Gastroesophageal sphincter (tissue), 3 donors: ENCODE results near the gene ACRBP.

Experiments
- POLR2A ChIP-seq, 2 donors: fragments of 450-650 bp; IDR thresholded peaks; one replicate each; pipeline ENCODE4 v1.6.1; 2017; ENCODE audit warnings: antibody characterized with exemption in 2 of 2, mild to moderate bottlenecking in 2 of 2, moderate library complexity in 1 of 2
- POLR2AphosphoS5 ChIP-seq: sonication (generic); formaldehyde crosslinking; IDR thresholded peaks from one replicate; pipeline ENCODE4 v1.6.1; 2017; ENCODE audit warnings: antibody characterized with exemption
- TF ChIP-seq, protein P1 (sequence below), 4 experiments: fragments of 200-600 bp in 2 of 4; fragments of 450-650 bp in 2 of 4; sonication (generic) in 1 of 4; IDR thresholded peaks; one replicate each; pipeline ENCODE4 v1.5.1; 2017 to 2019; ENCODE audit warnings: antibody characterized with exemption in 4 of 4, mild to moderate bottlenecking in 2 of 4, moderate library complexity in 2 of 4

DNA sequence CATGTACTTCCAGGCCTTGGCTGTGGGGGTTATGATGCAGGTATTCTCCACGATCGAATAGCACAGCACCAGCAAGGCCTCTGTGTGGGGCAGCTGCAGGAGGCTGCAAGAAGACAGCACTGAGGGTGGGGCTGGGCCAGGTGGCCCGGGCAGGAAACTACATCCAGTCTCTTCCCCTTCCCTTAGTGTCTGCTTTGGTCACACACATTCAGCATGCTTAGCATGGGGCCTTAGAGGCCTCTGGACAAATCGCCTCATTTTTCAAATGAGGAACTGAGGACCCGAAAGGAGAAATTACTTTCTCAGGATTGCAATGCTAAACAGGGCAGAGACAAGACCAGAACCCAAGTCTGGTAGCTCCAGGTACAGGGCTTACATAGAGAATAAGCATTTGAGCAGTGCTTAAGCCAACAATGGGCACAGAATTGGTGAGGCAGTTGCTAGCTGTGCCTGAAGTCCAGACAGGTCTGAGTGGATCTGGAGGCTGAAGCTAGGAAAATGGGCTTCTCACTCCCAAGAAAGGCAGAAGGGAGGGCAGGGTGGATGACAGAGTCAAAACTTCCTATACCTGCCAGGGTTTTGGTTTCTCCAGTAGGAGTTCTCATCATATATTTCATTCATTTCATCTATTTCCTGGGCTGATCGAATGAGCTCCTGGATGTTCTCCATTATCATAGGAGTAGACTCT, 3.5 kb downstream of the ACRBP start:
- TF ChIP-seq POLR2AphosphoS5 (no peak), POLR2A (IDR thresholded peaks at IDR 0.05) (no peak)
- TF ChIP-seq, protein P1, sequence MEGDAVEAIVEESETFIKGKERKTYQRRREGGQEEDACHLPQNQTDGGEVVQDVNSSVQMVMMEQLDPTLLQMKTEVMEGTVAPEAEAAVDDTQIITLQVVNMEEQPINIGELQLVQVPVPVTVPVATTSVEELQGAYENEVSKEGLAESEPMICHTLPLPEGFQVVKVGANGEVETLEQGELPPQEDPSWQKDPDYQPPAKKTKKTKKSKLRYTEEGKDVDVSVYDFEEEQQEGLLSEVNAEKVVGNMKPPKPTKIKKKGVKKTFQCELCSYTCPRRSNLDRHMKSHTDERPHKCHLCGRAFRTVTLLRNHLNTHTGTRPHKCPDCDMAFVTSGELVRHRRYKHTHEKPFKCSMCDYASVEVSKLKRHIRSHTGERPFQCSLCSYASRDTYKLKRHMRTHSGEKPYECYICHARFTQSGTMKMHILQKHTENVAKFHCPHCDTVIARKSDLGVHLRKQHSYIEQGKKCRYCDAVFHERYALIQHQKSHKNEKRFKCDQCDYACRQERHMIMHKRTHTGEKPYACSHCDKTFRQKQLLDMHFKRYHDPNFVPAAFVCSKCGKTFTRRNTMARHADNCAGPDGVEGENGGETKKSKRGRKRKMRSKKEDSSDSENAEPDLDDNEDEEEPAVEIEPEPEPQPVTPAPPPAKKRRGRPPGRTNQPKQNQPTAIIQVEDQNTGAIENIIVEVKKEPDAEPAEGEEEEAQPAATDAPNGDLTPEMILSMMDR (IDR thresholded peaks at IDR 0.05), result no peak
